Inflammatory macrophage treated with lipopolysaccharide for 1 hour (primary cell): Measurements from ENCODE around the gene SEC31A.

ENCODE experiments used
- DNase-seq, 2 donors: peaks; one replicate each; pipeline ENCODE4 v3.0.0-alpha.2; 2020 to 2022

Gene SEC31A

GRCh38 chr4:82789025-82789776 lies 101.8 kb downstream of the SEC31A start:
- no peak for DNase-seq

- DNase-seq = no peak
Measured at GRCh38 chr4:82787342-82787741, 103.6 kb downstream of the SEC31A start.

GRCh38 chr4:82786828-82787227 lies 104.1 kb downstream of the SEC31A start:
- no peak for DNase-seq

- no peak for DNase-seq
Measured at GRCh38 chr4:82785611-82786400, 105.1 kb downstream of the SEC31A start.

GRCh38 chr4:82784681-82785610 lies 106.0 kb downstream of the SEC31A start:
- no peak for DNase-seq

GRCh38 chr4:82782626-82783345 lies 108.2 kb downstream of the SEC31A start:
- no peak for DNase-seq

- no peak for DNase-seq
Measured at GRCh38 chr4:82780752-82781231, 110.2 kb downstream of the SEC31A start.

- DNase-seq = no peak
Measured at GRCh38 chr4:82780170-82780751, 110.7 kb downstream of the SEC31A start.

- DNase-seq = no peak
Measured at GRCh38 chr4:82779032-82779431, 111.9 kb downstream of the SEC31A start.

GRCh38 chr4:82777857-82778525 lies 113.0 kb downstream of the SEC31A start:
- DNase-seq = no peak

- no peak for DNase-seq
Measured at GRCh38 chr4:82776925-82777542, 113.9 kb downstream of the SEC31A start.

- DNase-seq = no peak
Measured at GRCh38 chr4:82775243-82775642, 115.7 kb downstream of the SEC31A start.

GRCh38 chr4:82774711-82775171 lies 116.2 kb downstream of the SEC31A start:
- no peak for DNase-seq

- DNase-seq = no peak
Measured at GRCh38 chr4:82773057-82773456, 117.9 kb downstream of the SEC31A start.

GRCh38 chr4:82770607-82771006 lies 120.3 kb downstream of the SEC31A start:
- DNase-seq = no peak
